ENCODE results near the gene MS4A3. TPM values are rescaled to one million over a fixed set of nuclear protein-coding genes. Genes with fewer than 3 reads are reported as not detected.

MS4A3 gene
- total RNA-seq, 3 donors from 2014 or later (not counting 1 experiment from before 2014, with no cell fraction given), result 1.4 to 62.9 TPM; not detected in 1

DNA sequence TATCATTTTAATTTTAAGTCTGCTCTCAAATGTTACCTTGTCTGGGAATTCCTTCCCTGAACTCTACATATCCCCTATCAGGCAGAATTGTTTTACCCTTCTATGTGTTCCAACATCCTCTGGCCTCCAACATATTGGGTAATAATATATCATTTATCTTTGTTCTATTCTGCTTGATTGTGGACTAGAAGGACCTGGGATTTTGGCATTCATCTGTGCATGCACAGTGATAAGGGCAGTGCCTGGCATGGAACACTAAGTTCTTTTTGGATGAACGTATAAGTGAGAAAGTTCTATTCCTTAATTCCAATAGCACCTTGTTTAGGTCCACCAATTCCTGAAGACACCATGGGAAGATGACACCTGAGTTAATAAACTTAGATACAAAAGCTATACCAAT is 30.8 kb downstream of the MS4A3 start:
- WGBS (ENCODE audit: insufficient coverage), result no CpG with 5 or more reads among the region's 1 CpG
- Mint-ChIP-seq H3K4me1 (no peaks in the 10 kb centered on the region), H3K4me3 (no peak overlapping the region), H3K9me3 (no peaks in the 10 kb centered on the region), H3K27me3 (ENCODE audit: low read depth in 2 of 2) (peaks cover 9 to 30% of the 10 kb centered on the region in 2 donors), H3K27ac (no peak overlapping the region), H3K36me3 (no peaks in the 10 kb centered on the region)
- no peaks in the 10 kb centered on the region for H3K9me3 ChIP-seq (ENCODE audit: control insufficient read depth, insufficient read depth, low read length)
- H3K27me3 ChIP-seq (ENCODE audit: control insufficient read depth, insufficient read depth, low read length), result no peaks in the 10 kb centered on the region
- DNase-seq, result no peak
- no peak overlapping the region for H3K4me3 ChIP-seq (ENCODE audit: low read length)
- H3K27ac ChIP-seq (ENCODE audit: low read length), result no peak overlapping the region
- no peaks in the 10 kb centered on the region for H3K4me1 ChIP-seq (ENCODE audit: control insufficient read depth, insufficient read depth, low read length)
- intact Hi-C loops (cut with micrococcal nuclease), result no loop called here
- no peaks in the 10 kb centered on the region for H3K36me3 ChIP-seq (ENCODE audit: control insufficient read depth, insufficient read depth, low read length)
- TF ChIP-seq CTCF (IDR thresholded peaks at IDR 0.05), result no peak
- no peak for ATAC-seq

DNA sequence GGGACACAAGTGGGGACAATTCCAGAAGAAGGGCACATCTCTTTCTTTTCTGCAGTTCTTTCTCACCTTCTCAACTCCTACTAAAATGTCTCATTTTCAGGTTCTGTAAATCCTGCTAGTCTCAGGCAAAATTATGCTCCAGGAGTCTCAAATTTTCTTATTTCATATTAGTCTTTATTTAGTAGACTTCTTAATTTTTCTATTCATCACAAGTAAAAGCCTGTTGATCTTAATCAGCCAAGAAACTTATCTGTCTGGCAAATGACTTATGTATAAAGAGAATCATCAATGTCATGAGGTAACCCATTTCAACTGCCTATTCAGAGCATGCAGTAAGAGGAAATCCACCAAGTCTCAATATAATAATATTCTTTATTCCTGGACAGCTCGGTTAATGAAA is 31.9 kb downstream of the MS4A3 start, which contains the start of gene MS4A2:
Gene MS4A2, plus strand, starts transcription at position 301 of the 400 bp plus-strand sequence. CDS start 102 bp downstream, outside the sequence.
- Mint-ChIP-seq H3K27me3 (ENCODE audit: low read depth in 2 of 2) (peaks cover 9 to 23% of the 10 kb centered on the region in 2 donors), H3K4me3 (no peak within 1 kb of the TSS), H3K36me3 (no peaks in the 10 kb centered on the region), H3K4me1 (no peaks in the 10 kb centered on the region), H3K9me3 (no peaks in the 10 kb centered on the region), H3K27ac (no peak within 1 kb of the TSS)
- DNase-seq (no peak), ATAC-seq (no peak)
- intact Hi-C loops (cut with micrococcal nuclease), result no loop called here
- no CpG with 5 or more reads among the region's 1 CpG for WGBS (ENCODE audit: insufficient coverage)
- Histone ChIP-seq H3K27me3 (ENCODE audit: control insufficient read depth, insufficient read depth, low read length) (no peaks in the 10 kb centered on the region), H3K9me3 (ENCODE audit: control insufficient read depth, insufficient read depth, low read length) (no peaks in the 10 kb centered on the region), H3K4me1 (ENCODE audit: control insufficient read depth, insufficient read depth, low read length) (no peaks in the 10 kb centered on the region), H3K27ac (ENCODE audit: low read length) (no peak within 1 kb of the TSS), H3K36me3 (ENCODE audit: control insufficient read depth, insufficient read depth, low read length) (no peaks in the 10 kb centered on the region), H3K4me3 (ENCODE audit: low read length) (no peak within 1 kb of the TSS)
- TF ChIP-seq CTCF (IDR thresholded peaks at IDR 0.05), result no peak

GRCh38 chr11:60095477-60096120 is 39.1 kb downstream of the MS4A3 start:
- H3K27ac ChIP-seq (ENCODE audit: low read length), result no peak overlapping the region
- DNase-seq (no peak), ATAC-seq (no peak)
- no peak overlapping the region for H3K27ac Mint-ChIP-seq
- H3K4me1 ChIP-seq (ENCODE audit: control insufficient read depth, insufficient read depth, low read length), result no peaks in the 10 kb centered on the region
- intact Hi-C loops (cut with micrococcal nuclease), result no loop called here
- no peaks in the 10 kb centered on the region for H3K27me3 ChIP-seq (ENCODE audit: control insufficient read depth, insufficient read depth, low read length)
- no peaks in the 10 kb centered on the region for H3K36me3 ChIP-seq (ENCODE audit: control insufficient read depth, insufficient read depth, low read length)
- H3K9me3 Mint-ChIP-seq, result no peaks in the 10 kb centered on the region
- H3K4me1 Mint-ChIP-seq, result no peaks in the 10 kb centered on the region
- H3K27me3 Mint-ChIP-seq (ENCODE audit: low read depth in 2 of 2), result peaks cover 0 to 7% of the 10 kb centered on the region in 2 donors
- H3K9me3 ChIP-seq (ENCODE audit: control insufficient read depth, insufficient read depth, low read length), result no peaks in the 10 kb centered on the region
- no peak overlapping the region for H3K4me3 ChIP-seq (ENCODE audit: low read length)
- no peak overlapping the region for H3K4me3 Mint-ChIP-seq
- TF ChIP-seq CTCF (IDR thresholded peaks at IDR 0.05), result no peak
- WGBS (ENCODE audit: insufficient coverage), result 69% methylated on average over 3 of the region's 4 CpGs
- no peaks in the 10 kb centered on the region for H3K36me3 Mint-ChIP-seq

GRCh38 chr11:60097189-60097588 is 40.7 kb downstream of the MS4A3 start:
- 100% methylated on average over 1 of the region's 1 CpG for WGBS (ENCODE audit: insufficient coverage)
- Mint-ChIP-seq H3K4me1 (no peaks in the 10 kb centered on the region), H3K9me3 (no peaks in the 10 kb centered on the region), H3K36me3 (no peaks in the 10 kb centered on the region), H3K4me3 (no peak overlapping the region), H3K27ac (no peak overlapping the region), H3K27me3 (ENCODE audit: low read depth in 2 of 2) (peaks cover 0 to 7% of the 10 kb centered on the region in 2 donors)
- no peak for TF ChIP-seq CTCF (IDR thresholded peaks at IDR 0.05)
- Histone ChIP-seq H3K36me3 (ENCODE audit: control insufficient read depth, insufficient read depth, low read length) (no peaks in the 10 kb centered on the region), H3K4me3 (ENCODE audit: low read length) (no peak overlapping the region), H3K27ac (ENCODE audit: low read length) (no peak overlapping the region), H3K9me3 (ENCODE audit: control insufficient read depth, insufficient read depth, low read length) (no peaks in the 10 kb centered on the region), H3K27me3 (ENCODE audit: control insufficient read depth, insufficient read depth, low read length) (no peaks in the 10 kb centered on the region), H3K4me1 (ENCODE audit: control insufficient read depth, insufficient read depth, low read length) (no peaks in the 10 kb centered on the region)
- DNase-seq (no peak), ATAC-seq (no peak)
- intact Hi-C loops (cut with micrococcal nuclease), result no loop called here

Data from natural killer cell (primary cell).